IPS-NIHi7 (cell line): ENCODE measurements around the gene SP3.

ENCODE experiments used
- DNase-seq: peaks from one replicate; pipeline ENCODE4 v3.0.0; 2012; ENCODE audit warnings: mixed read lengths; ENCODE audit errors: extremely low spot score

Gene SP3

DNA sequence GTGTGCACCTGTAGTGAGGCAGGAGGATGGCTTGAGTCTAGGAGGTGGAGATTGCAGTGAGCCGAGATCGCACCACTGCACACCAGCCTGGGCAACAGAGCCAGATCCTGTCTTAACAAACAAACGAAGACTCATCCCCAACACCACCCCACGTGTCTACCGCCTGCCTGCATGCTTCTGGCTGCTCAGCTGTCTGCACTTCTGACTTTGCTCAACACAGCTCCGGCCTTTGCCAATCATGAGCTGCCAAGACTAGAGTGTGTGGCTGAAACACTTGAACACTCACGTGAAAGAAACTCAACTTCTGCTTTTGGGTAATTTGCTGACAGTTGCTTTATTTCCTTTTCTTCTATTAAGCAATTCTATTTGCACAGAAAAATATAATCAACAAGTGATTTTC, 32.1 kb upstream of the SP3 start:
- no peak for DNase-seq

DNA sequence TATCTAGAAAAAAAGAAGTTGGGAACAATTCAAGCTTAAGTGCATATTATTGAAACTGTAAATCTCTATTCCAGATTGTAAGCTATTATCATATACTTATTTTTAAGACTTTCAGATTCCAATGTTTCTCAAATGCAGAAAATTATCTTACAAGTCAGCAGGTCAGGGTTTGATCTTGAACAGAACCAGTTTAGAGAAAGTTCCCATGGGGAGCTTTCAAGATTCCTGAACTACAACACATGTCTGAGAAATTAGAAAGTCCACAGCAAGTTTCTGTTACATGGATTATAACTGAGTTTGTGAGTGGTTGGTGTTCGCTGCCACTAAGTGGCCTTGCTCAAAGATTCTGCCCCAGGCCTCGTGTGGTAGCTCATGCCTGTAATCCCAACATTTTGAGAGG, 31.6 kb upstream of the SP3 start:
- DNase-seq = no peak

DNA sequence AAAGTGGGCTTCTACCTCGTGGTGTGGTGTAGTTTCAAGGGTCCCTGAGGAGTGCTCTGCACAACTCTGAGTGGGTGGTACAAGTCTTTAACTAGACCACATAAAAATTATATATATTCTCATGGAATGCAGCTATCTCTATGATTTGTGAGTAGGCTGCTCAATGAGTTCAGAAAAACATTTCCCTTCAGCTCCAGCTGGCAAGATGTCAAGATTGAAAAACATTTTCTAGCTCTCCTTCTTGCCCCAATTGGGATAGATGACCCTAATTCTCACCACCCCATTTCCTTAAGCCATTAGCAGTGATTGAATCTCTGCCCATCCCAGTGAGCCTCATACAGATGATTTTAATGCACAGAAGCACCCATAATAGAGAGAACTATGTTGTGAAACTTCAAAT, 28.3 kb upstream of the SP3 start:
- DNase-seq = no peak

DNA sequence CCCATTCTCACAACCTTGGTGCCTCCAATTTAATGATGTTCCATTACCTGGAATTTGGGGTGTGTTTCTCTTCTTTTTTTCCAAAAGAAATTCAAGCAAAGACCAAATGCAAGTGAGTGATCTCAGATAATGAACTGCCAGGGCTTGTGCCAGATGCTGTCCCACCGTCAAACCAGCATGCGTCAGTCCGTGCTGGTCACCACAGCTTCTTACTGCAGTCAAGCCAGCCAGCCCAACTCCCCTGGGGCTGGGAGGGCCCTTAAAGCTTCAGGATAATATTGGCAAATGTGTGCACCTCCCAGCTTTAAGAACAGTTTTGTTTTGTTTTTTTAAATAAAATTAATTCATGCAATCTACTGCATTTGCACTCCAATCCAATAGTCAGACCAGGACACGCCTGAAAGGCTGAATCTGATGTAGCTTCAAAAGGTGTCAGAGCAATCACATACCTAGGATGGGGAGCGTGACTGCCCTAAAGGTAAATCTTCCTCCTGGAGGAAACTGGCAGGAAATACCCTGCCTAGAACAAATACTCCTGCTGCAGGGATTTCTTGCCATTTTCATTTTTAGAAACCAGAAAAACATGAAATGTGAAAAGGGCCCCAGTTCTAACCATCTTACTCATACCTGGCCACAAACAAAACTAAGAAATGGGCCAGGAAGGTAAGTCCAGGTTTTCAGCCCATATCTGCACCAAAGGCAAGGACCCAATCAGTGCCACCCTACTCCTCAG, 26.8 kb upstream of the SP3 start:
- DNase-seq = no peak

DNA sequence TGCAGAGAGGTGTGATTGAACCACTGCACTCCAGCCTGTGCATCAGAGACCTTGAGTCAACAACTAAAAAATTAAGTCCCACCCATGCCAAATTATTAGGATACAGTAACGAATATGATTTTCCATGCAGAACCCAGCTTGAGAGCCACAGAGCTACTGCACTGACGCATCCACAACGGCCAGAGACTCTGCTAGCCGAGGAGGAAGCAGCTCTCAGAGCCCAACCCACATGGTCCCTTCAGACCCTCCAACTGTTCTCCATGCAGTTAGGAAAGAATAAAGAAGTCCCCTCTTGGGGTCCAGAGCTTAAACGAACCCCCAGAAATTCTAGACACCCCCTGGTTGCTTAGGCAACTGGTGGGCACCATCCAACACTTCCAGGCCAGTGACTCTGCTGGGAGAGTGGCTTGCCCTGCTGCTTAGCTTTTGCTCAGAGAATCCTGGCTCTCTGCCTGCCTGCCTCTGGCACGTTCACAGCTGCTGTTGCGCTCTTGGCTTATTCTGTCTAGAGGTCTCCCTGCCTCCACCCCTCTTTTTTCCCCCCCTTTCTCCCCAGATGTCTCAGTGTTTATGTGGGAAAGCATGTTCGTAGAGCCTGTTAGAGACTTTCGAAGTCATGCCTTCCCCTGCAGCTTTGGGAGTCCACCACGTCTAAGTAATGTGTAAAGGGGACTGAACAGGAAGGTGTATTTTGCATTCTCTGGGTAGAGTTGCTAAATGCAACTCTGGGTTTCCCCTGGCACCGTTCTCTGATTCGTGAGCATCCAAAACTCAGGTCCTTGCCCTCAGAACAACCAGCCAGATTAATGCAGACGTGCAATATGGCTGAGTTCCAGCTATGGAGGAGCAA, 26.0 kb upstream of the SP3 start:
- no peak for DNase-seq

DNA sequence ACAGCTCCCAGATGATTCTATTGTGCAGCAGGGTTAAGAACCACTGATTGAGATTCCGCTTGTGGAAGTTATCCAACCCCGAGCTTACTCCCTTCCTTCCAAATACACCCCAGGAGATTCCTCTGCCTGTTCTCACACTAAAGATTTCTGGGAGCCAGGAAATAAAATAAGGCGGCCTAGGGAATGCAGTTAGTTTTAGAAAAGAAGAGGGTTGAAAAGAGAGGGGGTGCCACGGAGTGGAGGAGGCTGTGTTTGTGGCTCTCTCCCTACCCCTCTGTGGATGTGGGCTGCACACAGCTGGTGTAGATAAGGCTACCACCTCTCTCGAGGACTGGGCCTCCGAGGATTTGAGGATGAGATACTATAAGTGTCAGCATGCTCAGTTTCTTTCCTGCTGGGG, 25.1 kb upstream of the SP3 start:
- no peak for DNase-seq

DNA sequence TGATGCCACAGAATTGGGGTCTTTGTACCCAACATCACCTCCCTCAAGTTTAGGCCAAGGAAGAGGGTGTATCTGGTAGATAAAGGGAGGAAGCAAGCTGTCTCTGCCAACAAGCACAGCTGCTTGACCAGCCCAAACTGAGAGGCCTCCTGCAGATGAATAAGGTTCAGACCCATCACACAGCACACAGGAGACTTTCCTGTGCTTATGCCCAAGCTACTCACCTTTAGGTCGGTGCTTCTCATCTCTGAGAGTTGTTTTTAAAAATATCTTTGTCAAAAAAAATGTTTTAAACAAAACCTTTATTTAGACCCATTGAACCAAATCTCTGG, 24.7 kb upstream of the SP3 start:
- no peak for DNase-seq

DNA sequence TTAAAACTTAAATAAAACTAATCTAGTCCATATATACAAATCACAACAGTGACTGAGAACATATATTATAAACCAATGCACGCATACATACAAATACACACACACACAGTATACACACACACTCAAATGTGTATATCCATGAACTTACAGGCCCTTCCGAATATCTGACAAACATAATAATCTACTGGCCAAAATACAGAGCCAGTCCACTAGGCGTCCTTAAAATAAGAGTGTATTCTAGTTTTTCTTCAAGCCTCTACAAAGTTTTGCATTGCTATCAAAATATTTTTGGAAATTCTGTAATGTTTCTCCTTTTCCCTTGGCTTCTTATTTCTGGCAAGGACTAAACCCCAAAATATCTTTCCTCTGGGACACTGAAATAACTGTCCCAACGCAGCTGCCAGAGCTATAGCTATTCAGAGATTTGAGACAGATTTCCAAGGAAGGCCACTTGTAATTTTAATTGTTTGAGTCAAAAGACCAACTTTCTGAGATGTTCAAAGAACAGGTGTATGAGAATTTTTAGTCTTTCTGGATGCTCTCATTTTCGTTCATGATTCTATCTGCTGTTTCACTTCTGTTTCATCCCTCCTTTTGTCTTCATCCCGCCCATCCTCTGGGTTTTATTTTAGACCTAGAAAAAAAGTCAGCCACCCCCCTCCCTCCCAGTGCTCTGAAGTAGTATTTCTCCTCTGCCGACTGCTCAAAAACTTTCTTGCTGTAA, 24.1 kb upstream of the SP3 start:
- DNase-seq = no peak

DNA sequence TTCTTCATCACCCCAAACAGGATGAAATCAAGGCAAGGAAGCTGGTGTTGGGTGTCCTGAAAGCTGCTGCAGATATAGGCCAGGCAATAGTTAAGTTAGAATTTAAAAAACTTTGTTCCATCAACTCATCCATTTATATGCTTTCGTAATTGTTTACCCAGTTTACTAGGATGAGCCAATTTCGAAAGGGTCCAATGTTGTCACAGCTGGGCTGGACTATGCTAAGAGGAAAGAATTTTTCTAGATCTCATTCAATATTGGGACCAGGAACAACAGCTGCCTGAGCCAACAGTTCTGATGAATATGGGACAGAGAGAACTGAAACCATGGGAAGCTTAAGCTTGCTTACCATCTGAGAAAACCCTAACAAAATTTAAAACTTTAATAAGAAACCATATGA, 21.6 kb upstream of the SP3 start:
- no peak for DNase-seq

DNA sequence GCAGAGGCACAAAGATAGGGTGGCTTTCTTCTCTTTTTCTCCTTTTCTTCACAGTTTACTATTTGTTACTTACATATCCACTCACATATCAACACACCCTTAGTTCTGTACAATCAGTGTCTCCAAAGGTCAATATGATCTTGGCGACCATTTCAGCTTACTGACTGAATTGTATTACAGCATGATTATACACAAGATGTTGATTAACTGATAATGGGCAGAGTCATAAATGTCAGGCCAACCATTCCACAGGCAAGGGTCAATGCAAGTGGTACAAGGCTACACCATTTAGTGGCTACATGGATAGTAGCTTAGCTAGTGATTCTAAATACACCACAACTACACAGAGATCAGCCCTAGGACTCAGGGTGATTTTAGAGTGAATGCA, 20.4 kb upstream of the SP3 start:
- DNase-seq = no peak

DNA sequence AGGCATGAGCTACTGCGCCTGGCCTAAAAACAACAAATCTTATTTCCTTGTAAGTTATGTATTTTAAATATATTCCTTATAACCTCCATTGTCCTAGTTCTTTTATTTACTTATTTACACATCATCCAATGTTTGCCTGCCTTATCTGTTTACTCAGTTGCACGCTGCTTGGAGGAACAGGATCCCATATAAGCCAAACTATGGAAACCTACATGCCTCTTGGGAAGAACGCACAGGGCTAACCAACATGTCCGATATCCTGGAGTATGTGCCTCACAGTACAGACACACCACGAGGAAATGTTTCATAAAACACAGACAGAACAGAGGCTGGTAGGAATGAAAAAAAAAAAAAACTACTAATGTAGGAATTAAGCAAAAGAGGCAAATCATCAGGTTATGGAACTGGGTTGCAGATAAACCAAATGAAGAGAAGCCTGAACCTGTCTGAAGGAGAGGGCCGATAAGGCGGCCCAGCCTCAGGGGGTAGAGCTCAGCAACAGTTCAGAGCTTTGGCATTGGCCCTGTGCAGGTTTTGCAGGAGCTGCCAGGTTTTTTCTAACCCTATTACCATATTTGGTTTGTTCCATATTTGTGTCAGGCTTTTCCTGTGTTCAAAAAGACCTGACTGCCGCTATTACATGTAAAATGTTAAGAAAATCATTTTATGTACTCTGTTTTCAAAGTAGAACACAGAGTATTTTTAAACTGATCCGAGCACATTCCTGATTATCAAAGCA, 19.9 kb upstream of the SP3 start:
- no peak for DNase-seq

DNA sequence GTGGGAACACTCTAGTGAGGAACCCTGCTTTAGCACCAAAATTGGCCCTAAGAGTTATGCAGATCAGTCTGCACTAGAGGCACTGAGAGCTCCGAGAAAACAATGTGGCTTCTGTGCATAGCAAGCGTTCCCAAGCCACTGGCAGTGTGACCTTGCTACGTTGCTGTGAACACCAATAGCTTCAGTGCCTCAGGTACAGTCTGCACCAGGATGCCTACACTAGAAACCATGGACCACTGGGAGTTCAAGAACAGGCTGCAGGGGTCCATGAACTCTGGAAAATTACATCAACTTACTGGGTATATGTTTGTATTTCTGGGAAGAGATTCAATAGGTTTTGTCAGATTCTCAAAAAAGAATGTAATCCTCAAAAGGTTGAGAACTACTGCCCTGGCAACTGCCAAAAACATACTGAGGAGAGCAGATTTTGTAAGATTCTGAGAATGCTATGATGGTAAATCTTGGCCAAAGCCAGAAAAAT, 18.3 kb upstream of the SP3 start:
- no peak for DNase-seq

DNA sequence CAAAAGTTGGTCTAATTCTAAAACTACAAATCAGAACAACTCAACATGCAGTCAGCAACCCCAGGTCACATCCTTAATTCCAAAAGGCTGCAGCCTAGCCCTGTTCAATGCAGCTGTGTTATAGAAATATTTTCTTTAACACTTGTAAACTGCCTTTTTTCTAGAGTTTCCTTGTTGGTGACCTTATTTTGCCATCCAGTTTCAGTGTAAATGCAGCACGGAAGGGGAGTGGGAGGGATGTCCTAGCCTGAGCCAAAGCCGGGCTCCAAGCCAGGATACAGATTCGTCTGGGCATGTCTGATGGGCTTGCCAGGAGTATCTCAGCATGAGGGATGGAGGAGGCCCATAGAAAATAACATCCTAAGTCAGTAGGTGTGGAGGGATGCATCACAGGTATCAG, 17.7 kb upstream of the SP3 start:
- no peak for DNase-seq

DNA sequence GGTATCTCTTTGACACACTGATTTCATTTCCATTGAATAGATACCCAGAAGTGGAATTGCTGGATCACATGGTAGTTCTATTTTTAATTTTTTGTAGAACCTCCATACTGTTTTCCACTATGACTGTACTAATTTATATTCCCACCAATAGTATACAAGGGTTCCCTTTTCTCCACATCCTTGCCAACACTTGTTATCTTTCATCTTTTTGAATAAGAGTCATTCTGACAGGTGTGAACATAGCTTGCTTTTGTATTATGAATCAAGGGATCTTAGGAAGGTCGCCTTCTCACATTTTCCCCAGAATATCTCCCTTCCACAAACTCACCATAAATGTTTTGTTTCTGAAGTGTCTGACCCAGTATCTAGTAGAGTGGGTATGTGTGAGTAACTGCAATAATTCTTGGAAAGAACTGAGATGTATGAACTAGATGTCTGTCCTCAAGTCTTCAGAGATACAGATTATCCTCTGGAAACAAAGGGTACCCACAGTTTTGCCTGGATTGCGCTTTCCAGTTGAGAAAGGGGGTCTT, 17.1 kb upstream of the SP3 start:
- DNase-seq = no peak

DNA sequence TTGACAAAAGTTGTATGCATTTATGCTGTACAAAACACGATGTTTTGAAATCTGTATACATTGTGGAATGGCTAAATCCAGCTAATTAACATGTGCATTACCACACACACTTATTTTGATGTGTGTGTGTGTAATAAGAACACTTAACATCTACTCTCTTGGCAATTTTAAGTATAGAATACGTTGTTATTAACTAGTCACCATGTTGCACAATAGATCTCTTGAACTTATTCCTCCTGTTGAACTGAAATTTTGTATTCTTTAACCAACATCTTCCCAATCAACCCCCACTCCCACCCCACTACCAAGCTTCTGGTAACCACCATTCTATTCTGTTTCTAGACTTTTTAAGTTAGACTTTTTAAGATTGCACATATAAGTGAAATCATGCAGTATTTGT, 16.3 kb upstream of the SP3 start:
- DNase-seq = no peak

DNA sequence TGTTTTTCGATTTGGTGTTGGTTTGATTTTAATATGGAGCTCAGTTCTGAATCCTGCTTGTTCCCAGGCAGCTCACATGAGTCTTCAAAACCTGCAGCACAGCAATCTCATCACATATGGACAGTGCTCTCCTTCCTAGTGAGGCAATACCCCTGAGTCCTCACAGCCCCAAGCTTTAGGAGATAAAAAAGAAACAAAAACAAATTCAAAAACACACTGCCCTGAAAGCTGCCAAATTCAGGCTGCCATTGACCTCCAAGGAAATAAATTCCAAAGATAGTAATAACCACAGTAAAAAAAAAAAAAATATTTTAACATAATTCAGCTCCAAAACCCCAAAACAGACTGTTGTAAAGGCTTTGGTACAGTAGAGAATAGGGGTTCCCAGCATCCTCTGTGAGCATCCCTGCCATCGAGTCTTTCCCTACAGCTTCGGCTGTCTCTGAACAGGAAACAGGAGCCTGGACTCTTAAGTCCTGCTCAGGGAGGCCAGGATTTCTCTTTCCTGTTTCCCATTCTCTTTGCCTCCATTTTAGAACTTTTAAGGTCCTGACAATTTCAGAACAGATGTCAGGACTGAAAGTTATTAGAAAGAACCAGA, 14.7 kb upstream of the SP3 start:
- DNase-seq = no peak

DNA sequence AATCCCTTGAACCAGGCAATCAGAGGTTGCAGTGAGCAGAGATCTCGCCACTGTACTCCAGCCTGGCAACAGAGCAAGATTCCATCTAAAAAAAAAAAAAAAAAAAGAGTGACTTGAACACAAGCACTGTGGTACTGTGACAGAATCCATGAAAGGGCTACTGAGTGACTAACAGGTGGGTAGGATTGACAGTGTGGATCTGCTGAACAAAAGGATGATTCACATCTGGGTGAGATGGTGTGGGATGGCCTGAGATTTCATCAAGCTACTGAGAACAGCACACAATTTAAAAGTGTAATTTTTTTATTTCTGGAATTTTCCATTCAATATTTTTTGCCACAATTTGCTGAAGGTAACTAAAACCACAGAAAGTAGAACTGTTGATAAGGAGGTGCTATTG, 13.3 kb upstream of the SP3 start:
- no peak for DNase-seq

DNA sequence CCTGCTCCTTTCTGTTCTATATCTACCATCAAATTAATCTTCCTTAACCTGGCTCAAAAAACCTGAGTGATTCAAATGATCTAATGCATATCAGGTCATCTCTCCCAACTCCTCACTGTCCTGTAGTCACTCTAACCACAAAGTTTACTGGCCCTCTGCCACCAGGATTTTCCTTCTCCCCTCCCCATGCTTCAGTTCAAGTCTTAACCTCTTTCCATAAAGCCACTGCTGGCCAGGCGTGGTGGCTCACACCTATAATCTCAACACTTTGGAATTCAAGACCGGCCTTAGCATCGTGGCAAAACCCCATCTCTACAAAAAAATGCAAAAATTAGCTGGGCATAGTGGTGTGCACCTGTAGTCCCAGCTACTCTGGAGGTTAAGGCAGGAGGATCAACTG, 7.5 kb upstream of the SP3 start:
- DNase-seq = no peak

DNA sequence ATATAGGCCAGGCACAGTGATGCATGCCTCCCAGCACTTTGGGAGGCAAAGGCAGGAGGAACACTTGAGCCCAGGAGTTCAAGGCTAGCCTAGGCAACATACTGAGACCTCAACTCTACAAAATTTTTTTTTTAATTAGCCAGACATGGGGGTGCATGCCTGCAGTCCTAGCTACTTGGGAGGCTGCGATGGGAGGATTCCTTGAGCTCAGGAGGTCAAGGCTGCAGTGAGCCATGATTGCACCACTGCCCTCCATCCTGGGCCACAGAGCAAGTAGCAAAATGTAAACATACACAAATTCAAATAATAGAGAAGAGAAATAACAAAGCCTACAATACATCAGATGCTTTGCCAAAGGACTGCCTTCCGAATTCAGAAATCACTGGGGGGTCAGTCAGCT, 7.0 kb upstream of the SP3 start:
- no peak for DNase-seq

DNA sequence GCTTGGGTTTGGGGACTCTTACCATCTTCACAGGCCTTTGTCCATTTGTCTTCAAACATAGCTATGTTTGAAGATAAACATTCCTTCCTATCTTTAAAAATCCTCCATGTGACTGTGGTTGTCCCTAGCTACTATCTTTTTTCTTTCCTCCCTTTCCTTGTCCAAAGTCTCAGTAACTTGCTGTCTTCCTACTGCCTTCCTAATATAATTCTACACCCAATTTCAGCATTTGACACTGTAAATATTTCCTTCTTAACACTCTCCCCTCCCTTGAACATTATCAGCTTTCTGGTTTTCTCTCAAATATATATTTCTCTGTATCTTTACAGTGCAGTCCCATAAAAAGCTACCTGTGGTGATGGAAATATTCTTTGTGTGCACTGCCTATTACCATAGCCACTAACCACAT, 5.3 kb upstream of the SP3 start:
- DNase-seq = no peak

DNA sequence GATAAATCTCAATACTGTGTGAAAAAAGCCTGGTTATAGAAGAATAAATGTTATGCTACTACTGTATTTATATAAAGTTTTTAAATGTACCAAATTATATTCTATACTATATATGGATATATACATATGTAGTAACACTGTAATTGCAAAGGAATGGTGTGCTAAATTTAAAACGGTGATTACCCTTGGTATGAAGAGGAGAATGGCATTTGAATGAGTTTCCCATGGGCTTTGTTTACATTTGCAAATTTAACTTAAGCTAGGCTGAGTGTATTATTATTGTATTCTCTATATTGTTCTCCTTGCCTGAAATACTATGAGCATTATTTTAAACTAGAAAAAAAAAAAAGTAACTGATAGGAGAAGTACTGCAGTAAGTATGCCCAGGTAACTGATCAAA, 4.7 kb upstream of the SP3 start:
- no peak for DNase-seq
